GM18505 (cell line): Measurements from ENCODE around the gene GRID2.
"Not testable (repeated sequence)": the region's sequence is repeated elsewhere in the genome, so short reads cannot be mapped to it uniquely, and the experiment has no call there.

ENCODE experiments used
- ATAC-seq: cut with Tn5 transposase; IDR thresholded peaks from one replicate; pipeline ENCODE4 v1.9.1; 2021; ENCODE audit not compliant: unreplicated experiment
- POLR2A ChIP-seq: IDR thresholded peaks from 4 replicates; pipeline ENCODE4 v1.6.1; 2011; ENCODE audit warnings: borderline replicate concordance; ENCODE audit not compliant: insufficient read depth, insufficient read length; ENCODE audit errors: extremely low read depth

GRID2 gene

DNA sequence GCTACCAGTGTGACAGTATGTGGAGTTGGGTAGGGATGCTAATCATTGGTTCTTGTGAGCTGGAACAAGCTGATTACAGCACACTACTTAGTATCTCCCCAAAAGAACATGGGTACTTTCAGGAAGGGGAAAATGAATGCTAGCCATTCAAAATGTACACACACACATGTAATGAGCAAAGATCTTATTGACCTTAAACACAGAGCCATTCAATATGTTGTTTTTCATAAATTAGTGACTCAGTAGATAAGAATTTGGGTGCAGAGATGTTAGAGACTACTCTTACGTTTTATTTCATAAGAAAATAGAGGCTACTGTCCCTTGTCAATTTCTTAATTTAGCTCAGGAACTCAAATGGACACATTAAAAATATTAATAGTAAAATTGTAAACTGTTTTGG is 1015.3 kb downstream of the GRID2 start:
- TF ChIP-seq POLR2A: no peak

DNA sequence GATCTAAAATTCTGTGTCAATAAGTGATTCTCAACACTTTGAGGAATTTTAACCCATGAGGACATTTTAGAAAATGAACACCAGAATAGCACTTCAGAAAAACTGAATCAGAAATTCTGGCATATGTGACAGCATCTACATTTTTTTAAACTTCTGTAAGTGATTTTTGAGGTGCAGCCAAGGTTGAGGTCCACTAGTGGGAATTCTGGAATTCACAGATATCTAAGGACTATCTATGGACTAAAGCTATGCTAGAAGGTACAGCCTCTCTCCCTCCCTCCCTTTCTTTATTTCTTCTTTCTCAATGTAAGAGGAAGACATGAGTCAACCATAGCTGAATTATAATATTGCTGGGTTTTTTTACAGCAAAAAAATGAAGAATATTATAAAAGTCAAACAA is 1016.6 kb downstream of the GRID2 start:
- ATAC-seq: no peak
- no peak for TF ChIP-seq POLR2A

More for the DNA sequence above, 1015.3 kb downstream of the GRID2 start:
- no peak for ATAC-seq

DNA sequence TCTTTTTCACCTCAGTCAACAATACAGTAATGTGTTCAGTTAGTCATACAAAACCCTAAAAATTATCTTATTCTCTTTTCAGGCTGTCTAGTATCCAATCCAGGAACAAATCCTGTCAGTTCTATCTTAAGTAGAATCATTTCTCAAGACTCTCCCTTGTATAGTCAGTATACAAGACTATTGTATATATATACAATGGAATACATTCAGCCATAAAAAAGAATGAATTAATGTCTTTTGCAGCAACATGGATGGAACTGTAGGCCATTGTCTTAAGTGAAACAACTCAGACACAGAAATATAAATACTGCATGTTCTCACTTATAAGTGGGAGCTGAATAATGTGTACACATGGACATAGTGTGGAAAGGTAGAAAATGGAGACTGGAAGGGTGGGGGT is 1023.6 kb downstream of the GRID2 start:
- no peak for TF ChIP-seq POLR2A
- no peak for ATAC-seq

- TF ChIP-seq POLR2A: no peak
These were observed 1030.2 kb downstream of the GRID2 start for GRCh38 chr4:93334003-93334402.

GRCh38 chr4:93337196-93337595 is 1033.4 kb downstream of the GRID2 start:
- TF ChIP-seq POLR2A: no peak
- ATAC-seq: no peak

More at GRCh38 chr4:93334003-93334402, 1030.2 kb downstream of the GRID2 start:
- peak; percentile 57 for ATAC-seq

DNA sequence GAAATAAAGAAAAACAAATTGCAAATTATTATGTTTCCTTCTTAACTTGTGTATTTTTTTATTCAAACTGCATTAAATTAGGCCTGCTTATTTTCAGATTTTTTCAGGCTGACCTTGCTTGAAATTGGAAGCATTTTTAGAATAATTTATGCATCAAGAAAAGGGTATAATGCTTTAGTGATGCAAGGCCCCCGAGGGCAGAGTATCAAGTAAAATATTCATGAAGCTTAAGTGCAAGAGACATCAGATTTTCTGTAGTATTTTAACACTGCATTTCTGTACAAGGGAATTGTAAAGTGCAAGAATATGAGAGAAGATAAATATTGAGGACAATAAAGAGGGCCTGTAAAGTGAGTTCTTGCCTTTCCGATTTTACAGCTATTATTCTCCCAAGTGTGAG is 1039.0 kb downstream of the GRID2 start:
- no peak for ATAC-seq
- no peak for TF ChIP-seq POLR2A

DNA sequence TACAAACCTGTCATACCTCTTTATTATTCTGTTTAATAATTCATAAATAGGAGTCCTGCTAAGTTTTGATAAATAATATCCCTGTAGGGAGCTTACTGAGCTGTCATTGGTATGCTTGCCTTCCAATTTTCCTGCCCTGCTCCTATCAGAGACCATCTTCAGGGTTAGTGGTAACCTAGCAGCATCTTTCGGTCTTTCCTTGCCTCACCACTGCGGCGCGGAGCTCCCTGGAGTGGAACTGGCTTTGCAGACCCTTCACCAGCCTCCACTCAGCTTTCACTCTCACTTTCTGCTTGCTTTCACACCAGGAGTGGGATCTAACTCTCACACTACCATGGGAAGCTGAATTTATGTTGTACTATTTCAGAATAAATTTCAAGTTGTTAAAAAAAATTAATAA is 1043.1 kb downstream of the GRID2 start:
- TF ChIP-seq POLR2A: no peak
- ATAC-seq: no peak

DNA sequence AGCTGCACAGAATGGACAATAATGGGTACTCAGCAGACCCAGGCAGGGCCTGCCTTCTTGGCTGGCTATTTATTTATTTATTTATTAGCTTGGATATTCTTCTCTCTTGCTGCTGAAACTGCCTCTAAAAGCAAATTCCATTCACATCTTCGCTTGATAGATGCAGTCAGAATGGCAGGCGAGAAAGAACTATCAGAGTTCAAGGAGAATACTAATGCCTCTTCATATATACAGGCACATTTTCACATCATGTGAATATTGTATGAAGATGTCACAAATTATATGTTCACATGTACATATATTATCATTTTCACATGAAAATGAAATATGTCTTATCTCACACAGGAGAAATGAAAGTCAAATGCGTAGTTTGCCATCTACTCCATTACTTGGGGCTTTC is 1045.1 kb downstream of the GRID2 start:
- no peak for ATAC-seq
- TF ChIP-seq POLR2A: no peak

DNA sequence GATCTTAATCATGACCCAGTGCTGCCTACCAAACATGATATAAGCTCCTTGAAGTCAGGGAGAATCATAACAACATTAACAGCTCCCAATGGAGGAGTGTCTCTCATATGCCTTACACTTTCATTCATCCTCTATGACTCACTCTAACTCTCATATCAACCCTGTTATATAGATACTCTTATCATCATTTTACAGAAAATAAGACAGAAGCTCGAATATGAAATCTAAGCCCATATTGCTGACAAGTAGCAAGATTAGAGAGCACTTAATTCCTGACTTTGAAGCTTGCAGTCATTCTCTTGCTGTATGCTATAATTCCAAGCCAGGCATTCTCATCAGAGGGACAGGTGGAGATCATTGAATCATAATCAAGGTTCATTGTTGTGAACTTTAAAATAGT is 1048.1 kb downstream of the GRID2 start:
- no peak for ATAC-seq
- TF ChIP-seq POLR2A: no peak

GRCh38 chr4:93355411-93355810 is 1051.6 kb downstream of the GRID2 start:
- no peak for ATAC-seq
- no peak for TF ChIP-seq POLR2A

DNA sequence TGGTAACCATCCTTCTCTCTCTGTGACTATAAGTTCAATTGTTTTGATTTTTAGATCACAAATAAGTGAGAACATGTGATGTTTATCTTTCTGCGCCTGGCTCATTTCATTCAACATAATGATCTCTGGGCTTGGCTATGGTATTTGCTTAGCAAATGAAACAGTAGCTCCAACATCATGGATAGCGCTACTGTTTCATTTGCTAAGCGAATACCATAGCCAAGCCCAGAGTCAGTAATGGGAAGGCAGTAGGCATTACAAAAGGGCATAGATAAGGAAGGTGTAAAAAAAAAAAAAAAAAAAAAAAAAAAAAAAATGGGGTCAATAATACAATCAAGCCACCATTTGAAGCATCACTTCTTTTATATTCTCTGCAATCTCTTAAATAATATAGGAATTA is 1055.8 kb downstream of the GRID2 start:
- no peak for TF ChIP-seq POLR2A
- ATAC-seq: no peak

DNA sequence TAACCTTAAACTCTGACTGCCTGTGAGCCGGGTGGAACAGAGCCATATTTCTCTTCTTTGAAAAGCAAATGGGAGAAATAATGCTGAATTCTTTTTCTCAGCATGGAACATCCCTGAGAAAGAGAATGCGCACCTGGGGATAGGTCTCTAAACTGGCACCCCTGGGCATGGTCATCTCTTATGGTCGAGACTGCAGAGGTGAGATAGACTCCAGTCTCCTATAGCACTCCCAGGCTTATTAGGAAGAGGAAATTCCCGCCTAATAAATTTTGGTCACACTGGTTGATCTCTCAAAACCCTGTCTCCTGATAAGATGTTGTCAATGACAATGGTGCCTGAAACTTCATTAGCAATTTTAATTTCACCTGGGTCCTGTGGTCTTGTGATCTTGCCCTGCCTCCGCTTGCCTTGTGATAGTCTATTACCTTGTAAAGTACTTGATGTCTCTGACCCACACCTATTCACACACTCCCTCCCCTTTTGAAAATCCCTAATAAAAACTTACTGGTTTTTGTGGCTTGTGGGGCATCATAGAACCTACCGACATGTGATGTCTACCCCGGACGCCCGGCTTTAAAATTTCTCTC is 1062.5 kb downstream of the GRID2 start:
- ATAC-seq: not testable (repeated sequence)

GRCh38 chr4:93368968-93369367 is 1065.2 kb downstream of the GRID2 start:
- TF ChIP-seq POLR2A: no peak
- ATAC-seq: no peak

- no peak for TF ChIP-seq POLR2A
- ATAC-seq: no peak
These were observed 1066.5 kb downstream of the GRID2 start for GRCh38 chr4:93370256-93370655.
